DOHH2 (cell line): Measurements from ENCODE around the gene CIB4.

Experiments
- EZH2phosphoT487 ChIP-seq: fragments of 200-600 bp; sonication (generic); IDR thresholded peaks from 2 replicates; pipeline ENCODE4 v1.6.1; 2017; ENCODE audit warnings: borderline replicate concordance, mild to moderate bottlenecking, antibody characterized with exemption, low read length, moderate library complexity, mixed read lengths
- TF ChIP-seq, protein P1 (sequence below): fragments of 200-600 bp; sonication (generic); IDR thresholded peaks from one replicate; pipeline ENCODE4 v1.5.1; 2014; ENCODE audit warnings: antibody characterized with exemption, mild to moderate bottlenecking, low read depth, low read length; ENCODE audit not compliant: poor library complexity, severe bottlenecking

GRCh38 chr2:26583381-26583911 is 57.7 kb downstream of the CIB4 start:
- TF ChIP-seq, protein P1, sequence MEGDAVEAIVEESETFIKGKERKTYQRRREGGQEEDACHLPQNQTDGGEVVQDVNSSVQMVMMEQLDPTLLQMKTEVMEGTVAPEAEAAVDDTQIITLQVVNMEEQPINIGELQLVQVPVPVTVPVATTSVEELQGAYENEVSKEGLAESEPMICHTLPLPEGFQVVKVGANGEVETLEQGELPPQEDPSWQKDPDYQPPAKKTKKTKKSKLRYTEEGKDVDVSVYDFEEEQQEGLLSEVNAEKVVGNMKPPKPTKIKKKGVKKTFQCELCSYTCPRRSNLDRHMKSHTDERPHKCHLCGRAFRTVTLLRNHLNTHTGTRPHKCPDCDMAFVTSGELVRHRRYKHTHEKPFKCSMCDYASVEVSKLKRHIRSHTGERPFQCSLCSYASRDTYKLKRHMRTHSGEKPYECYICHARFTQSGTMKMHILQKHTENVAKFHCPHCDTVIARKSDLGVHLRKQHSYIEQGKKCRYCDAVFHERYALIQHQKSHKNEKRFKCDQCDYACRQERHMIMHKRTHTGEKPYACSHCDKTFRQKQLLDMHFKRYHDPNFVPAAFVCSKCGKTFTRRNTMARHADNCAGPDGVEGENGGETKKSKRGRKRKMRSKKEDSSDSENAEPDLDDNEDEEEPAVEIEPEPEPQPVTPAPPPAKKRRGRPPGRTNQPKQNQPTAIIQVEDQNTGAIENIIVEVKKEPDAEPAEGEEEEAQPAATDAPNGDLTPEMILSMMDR = no peak
- no peak for TF ChIP-seq EZH2phosphoT487
